T-helper 2 cell treated with Interferon-gamma antibody and Interleukin-4, amounts not matched to agents 100 ng/mL and 5 ng/mL, for 36 hours (primary cell): ENCODE results near the gene MACROD2. TPM values are rescaled to one million over a fixed set of nuclear protein-coding genes. Genes with fewer than 3 reads are reported as not detected.

Source experiments
- intact Hi-C: fragments of 100-400 bp; cut with micrococcal nuclease; formaldehyde crosslinking; loops from one replicate; pipeline ENCODE4 v1.15.1; 2023
- total RNA-seq: library from RNA; stranded (reverse); gene quantifications from 2 replicates; pipeline ENCODE4 v1.2.3, GENCODE V29; 2022

The MACROD2 gene
- total RNA-seq, 1 donor from 2014 or later = not detected

DNA sequence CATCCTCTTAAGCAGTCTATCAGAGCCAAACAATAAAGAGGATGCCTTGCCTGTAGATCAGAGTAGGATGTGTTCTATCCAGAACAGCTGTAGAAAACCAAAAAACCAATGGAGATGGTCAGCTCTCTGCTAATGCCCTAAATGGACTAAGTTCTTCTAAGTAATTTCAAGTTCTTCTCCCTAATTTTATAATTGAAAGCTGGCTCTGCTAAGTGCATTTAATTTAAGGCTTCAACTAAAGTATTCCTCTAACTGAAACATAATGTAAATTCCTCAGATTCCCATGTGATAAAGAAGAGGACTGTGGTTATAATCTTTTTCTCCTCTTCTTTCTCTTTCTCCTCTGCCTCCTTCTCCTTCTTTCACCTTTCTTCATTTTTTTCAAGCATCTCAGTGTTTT lies 1868.4 kb downstream of the MACROD2 start:
- intact Hi-C loops = no loop called here

DNA sequence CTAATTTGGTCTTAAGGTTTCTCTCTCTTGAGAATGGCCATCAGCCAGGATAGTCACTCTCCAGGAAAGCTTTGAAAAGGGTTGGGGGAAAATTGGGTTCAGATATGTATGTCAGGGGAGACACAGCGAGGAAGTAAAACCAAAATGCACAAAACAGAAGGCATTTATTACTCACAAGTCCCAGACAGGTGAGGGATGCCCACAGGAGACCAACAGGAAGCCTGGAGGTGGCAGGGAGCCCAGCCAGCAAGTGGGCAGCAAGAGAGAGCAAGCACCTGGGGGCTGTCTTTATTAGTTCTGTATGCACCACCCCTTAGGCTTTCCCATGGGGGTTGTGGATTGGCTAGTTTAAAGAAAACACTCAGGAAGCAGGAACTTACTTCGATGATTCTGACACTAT lies 1870.2 kb downstream of the MACROD2 start:
- intact Hi-C loops = no loop called here

DNA sequence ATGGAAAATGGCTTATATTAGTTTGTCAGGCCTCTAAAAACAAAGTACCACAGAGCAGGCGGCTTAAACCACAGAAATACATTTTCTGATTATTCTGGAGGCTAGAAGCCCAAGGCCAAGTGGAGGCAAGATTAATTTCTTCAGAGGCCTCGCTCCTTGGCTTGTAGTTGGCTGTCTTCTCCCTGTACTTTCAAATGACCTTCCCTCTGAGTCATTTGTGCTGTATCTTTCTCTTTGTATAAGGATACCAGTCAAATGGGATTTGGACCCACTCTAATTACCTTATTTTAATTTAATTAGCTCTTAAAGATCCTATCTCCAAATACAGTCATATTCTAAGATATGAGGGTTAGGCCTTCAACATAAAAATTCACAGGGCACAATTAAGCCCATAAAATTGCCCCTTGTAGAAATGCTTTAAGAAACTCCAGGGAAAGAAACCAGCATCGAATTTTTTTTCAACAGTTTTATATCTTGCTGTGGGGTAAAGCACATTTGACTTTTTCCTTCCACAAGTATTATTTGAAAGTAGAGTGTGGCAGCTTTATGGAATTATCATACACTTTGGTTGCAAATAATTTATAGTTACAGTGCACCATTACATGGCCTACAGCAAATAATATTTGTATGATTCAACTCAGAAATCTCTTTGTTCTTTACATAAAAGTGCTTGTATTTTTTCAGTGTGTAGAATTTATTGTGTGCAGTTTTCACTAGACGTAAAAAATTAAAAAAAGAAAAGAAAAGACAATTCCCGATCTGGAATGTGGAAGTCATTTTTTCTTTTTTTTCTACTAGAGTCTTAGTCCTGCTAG lies 1871.8 kb downstream of the MACROD2 start:
- intact Hi-C loops = no loop called here

DNA sequence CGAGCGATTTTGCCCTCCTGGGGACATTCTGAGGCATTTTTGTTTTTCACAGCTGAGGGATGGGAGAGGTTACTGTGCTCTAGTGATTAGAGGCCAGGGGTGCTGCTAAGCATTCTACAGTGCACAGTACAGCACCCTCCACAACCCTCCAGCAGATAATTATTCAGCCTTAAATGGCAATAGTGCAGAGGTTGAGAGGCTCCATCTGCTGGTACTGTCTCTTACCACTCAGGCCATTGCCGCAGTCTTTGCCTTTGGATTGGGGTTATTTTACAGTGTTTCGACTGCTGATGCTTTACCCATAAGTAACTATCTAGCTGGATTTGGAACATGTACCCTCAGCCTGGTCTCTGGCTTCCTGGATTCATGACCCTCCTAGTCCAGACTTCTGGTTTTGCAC lies 1872.6 kb downstream of the MACROD2 start:
- intact Hi-C loops = no loop called here

DNA sequence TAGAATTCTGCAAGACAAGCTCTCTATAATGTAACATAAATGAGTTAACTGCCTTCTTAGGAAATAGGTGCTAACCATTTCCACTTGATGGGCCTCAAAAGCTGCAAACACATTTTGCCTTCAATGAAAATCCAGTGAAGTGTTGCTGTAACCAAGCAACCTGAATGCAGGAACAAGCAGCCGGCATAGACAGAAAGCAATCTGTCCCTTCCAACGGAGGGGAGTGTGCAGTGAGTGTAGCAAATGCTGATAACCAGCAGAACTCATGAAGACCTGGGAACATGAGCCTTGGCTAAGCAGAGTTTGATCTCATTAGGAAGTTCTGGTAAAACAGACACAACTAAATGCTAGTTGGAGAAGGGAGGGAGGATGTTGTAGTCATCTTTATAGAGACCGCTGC lies 1880.1 kb downstream of the MACROD2 start:
- intact Hi-C loops = no loop called here

DNA sequence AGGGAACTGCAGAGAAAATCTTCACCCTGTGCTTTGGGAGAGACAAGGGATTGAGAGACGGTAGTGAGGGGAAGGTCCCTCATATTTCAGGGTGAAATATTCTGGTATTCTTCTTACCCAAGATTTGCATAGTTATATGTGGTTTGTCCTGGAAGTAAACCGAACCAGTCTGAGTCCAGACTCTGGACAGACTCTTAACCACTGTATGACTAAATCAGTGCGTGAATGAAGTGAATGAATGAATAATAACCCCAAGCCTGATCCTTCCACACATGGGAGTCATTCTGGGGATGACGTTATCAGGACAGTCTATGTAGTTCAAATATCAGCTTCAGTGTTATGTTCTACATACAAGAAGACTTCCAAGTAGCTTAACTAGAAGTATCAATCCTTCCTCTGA lies 1887.2 kb downstream of the MACROD2 start:
- intact Hi-C loops = no loop called here

DNA sequence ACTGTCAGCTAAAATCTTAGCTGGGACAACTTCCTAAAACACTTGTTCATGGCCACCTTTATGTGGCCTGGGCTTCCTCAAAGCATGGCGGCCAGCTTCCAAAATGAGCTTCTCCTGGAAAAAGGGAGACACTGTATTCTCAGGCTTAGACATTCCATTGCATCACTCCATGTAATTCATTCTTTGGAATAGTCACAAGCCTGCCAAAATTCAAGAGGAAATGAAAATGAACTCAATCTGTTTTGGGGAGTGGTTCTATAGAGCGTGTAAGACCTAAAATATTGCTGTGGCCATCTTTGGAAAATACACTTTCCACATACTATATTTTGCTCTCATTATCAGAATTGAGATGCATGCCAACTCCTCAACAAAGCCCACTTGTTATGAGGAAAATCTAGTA lies 1890.9 kb downstream of the MACROD2 start:
- intact Hi-C loops = no loop called here

DNA sequence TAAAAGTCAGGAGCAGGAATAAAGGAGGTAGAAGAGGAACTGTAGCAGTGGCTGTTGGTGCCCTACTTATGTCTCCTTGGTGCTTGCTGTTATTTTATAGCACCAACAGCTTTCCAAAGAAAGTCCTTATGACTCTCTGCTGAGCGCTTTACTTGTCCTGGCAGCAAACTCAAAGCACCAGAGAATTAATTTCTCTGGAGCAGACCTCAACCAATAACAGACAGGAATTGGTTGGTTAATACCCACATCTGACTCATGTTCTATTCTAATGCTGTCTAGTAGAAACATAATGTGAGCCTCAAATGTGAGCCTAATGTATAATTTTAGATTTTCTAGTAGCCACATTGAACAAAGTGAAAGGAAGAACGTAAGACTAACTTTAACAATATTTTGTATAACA lies 1892.1 kb downstream of the MACROD2 start:
- intact Hi-C loops = no loop called here

DNA sequence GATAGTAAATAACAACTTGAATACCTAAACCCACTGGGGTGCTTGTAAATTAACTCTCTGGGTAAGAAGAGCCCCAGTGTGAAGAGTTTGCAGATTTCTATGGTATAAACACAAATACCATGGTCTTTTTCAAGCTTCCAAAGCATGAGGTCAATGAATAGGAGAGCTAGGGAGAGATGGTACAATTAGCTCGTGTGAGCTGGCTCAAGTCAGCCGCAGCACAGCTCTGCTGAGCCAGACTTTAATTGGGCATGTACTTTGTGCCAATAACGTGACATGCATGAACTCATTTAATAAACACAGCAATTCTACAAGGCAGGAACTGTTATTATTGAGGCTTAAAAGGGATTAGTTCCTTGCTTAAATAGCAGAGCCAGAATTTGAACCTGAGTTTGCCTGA lies 1893.7 kb downstream of the MACROD2 start:
- intact Hi-C loops = no loop called here

DNA sequence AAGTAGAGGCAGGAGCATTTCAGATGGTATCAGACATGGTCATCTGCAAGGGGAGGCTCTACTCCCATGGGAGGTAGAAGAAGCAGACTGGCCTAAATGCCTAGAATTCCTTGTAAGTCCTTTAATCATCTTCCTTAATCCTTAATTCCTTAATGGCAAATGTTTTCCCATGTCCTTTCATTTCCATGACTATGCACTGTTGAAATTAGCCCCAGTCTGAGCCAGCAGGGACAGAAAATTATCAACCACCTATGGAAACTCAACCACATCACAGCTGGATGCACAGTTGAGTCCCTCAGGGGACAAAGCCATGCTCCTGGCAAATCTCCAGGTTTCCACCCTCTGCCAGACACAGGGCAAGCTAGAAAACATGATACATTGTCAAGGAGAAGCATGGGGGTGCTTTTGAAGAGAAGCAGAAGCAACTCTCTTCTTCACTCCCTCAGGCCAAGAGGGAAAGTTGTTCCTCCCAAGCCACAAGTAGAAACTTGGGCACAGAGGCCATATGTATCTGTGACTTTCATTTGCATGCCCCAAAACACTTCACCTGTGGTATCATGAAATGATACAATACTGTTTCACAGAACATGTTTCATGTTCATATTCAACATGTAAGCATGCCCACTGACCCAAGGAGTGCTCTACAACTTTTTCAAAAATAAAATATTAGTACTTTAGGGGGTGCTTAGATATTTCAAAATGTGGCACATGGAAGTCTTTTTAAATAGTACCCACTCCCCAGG lies 1894.4 kb downstream of the MACROD2 start:
- intact Hi-C loops = no loop called here

DNA sequence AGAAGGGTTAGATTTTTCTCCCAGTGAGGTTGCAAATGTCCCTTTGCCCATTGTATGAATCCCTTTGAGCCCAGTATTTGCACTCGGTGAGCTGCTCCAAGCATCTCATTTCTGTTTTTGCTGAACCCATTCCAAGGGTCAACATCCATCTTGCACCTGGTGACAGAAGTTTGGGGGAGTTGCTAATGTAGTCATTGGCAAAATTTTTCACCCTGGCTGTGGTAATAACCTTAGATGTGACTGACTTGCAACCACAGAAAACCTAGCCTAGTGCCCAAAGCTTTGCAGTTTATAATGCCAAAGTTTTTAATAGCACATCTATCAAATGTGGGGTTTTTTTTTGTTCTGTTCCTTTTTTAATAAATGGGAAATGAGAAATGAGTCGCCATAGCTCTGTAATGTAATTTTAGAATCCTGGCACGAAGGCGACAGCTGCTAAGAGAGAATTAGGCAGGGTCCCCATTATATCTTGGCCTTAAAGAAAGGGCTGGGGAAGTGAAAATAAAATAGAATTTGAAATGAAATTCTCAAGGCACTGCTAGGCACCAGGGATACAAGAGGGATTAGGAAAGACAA lies 1895.2 kb downstream of the MACROD2 start:
- intact Hi-C loops = no loop called here

DNA sequence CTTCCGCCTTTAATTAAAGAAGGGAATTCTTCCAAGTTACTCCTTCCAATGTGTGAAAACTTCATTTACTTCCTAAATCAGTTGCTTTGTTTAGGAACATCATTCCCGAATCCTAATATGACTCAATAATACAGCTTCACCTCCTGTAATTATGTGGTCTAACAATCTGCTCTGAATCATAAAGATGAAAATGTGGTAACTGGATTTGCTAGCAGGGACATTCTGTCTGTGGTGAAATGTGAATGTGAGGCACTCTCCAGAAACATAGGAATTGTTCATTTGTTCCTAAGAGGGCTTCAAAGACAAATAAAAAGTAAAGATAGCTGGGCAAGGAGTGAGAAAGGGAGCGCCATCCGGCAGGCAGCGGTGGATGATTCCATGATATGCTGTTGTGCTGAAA lies 1899.8 kb downstream of the MACROD2 start:
- intact Hi-C loops = no loop called here

DNA sequence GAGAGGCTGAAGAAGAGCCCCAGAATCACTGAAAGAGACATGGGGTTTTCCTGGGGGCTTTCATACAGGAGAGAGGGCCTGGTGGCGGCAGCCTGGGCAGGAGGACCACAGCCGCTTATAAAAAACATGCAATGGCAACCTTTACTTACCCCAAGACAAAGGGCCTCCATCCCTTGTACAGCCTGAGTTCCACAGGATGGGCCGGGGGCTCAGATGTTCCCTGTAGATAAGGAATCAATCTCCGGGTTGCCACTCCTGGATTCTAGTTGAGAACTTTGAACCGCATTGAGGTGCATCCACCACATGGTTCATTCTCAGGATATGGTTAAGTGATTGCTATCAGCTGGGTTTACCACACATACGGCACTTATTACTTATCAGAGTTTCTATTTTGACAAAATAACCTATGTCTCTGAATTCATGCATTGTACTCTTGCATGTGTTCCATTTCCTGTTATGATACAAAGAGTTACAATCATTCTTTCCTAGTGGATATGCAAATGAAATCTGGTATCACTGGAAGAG lies 1900.3 kb downstream of the MACROD2 start:
- intact Hi-C loops = no loop called here

DNA sequence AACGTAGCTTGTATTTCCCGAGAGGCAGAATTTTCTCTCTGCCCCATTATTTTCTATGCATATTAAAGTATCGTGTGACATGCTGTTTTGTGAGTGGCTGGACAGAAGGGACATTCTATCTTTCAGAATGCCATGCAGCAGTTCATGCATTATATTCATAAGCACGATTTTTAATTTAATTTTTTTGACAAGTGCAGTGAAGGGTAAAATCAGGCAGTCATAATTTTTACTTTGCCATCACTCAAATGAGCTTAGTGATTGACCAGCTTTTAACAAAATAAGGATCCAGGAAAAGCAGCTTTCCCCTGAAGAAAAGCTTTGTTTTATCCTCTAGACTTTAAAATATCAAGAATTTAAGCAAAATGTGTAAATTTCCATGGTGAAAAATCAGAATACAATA lies 1904.7 kb downstream of the MACROD2 start:
- intact Hi-C loops = no loop called here

DNA sequence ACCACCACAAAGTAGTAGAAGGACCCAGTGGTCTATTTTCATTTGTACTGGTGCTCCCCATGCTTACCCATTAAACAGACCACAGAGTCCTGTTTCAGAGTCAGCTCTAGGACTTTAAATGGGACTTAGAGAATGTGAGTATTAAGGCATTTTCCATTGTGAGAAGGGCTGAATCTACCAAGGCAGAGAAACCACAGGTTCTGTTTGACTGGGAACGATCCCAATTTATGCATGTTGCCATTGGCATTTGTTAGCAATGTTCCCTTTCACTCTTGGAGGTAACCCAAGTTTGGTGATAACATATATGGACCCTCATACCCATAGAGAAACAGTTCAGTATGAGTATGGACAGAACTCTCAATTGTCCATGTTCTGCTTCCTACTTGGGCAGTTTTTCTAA lies 1905.1 kb downstream of the MACROD2 start:
- intact Hi-C loops = no loop called here

DNA sequence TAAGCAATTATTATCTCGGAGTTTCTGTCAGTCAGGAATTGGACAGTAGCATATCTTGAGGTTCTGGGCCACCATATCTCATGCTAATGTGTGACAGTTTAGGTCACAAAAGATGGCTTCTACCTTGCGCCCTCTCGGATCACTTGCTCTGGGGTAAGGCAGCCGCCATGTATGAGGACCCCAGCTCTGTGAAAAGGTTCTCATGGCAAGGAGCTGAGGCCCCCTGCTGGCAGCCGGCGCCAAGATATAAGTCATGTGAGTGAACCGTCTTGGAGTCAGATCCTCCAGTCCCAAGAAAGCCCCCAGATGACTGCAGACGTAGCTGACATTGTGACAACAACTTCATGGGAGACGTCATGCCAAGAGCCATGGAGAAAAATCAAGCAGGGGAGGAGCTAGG lies 1907.2 kb downstream of the MACROD2 start:
- intact Hi-C loops = no loop called here

DNA sequence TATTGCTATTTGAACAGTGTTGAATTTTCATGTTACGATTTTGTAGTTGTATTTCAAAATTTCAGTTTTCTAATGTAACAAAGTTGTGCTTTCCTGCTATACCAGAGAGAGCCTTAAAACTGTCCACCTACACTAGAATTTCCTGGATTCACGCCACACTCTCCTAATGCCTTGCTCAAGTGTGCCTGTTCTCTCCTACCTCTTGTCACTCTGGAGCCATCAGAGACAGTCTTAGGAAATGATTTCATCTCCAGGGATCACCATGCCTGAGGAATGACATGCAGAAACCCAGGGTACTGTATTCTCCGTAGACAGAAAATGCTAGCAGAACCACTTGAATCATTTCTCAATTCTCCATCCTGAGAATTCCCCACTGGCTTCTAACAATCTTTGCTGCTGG lies 1910.3 kb downstream of the MACROD2 start:
- intact Hi-C loops = no loop called here

DNA sequence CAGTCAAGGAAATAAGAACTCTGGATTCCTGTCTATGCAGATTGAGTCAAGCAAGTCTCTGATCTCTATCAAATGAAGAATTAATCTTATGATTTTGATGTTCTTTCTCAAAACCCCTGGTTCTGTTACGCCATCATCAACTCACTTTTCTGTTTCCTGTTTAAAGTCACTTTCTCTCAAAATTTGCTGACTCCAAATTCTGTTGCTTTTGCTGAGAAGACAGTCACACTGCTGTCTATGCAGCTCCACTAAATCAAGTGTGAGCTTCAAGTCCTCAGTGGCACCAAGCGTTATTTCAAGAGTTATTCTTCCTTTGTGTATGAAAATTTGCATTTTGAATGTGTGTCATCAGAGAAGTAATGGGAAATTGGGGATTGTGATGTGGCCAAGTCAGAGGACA lies 1914.7 kb downstream of the MACROD2 start:
- intact Hi-C loops = no loop called here

DNA sequence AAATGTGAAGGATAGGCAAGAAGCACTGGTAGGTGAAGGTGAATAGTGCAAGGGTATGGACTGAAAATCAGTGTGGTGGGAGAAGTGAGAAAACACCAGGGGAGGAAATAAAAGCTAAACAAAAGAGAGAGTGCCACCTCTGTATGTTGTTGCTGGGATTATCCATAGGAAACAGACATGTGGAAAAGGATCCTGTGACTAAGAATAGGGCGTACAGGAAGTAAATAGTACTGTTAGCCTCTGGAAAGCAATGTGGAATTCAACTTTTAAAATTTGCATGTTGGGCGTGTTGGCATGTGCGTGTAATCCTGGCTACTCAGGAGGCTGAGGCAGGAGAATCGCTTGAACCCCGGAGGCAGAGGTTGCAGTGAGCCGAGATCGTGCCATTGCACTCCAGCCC lies 1916.3 kb downstream of the MACROD2 start:
- intact Hi-C loops = no loop called here

DNA sequence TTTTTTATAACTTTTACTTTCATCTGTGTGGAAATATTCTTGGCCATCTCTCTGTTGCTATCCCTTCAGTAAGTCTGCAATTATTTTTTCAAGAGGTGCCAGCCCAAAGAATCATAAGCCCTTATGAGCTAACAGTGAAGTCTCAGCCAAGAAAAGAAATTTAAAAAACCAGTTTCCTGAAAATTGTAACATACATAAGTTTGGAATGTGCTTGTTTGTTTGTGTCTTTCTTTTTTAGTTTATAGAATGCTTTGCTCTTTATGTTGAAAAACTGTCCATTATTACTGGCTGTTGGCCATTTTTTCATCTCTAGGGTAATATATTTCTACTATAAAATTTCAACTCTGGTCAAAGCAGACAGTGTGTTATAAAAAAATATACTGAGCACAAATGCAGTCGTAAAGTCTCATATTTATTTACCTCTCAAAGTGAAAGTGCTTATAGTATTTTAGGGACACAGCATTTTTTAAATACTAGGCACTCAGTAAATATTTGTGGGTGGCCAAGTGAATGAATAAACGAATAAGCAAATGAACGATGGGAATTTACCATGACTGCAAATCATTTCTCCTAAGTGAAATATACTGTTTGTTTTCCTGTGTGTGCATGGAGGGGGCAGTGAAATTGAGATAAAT lies 1918.2 kb downstream of the MACROD2 start:
- intact Hi-C loops = no loop called here

DNA sequence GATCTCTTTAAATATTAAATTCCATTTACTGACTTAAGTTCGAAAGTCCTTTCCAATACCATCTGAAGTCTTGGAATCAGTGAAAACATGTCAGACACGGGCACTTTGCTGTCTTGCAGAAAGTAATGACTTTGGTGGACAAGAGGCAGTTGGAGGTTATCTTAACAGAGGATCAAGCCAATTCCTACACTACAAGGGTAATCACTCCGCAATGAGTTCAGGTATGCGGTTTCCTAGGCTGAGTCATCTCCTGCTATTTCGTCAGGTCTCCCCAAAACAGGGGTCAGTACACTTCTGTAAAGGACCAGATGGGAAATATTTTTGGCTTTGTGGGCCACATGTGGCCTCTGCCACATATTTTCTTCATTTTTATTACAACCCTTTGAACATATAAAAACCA lies 1921.3 kb downstream of the MACROD2 start:
- intact Hi-C loops = no loop called here

DNA sequence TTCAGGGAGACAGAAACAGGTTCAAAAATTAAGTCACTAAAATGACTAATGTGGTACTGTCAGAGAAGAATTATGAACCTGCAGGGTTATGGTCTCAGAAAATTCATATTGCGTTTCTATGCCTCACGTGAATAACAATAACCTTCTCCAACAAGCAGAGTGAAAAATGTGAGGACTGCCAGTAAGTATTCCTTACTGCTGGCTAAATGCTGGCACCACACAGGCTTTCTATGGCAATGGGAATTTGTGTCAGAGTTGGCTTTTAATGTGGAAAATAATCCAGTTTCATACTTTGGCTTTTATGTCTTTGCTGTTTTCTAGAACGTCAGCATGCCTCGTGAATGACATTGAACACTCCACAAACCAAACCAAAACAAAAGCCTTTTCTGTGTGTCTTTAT lies 1922.0 kb downstream of the MACROD2 start:
- intact Hi-C loops = no loop called here
